CD4-positive, alpha-beta T cell treated with Interferon gamma for 1 hour (primary cell): ENCODE data around the gene ING2.
"Not testable (repeated sequence)": the region's sequence is repeated elsewhere in the genome, so short reads cannot be mapped to it uniquely, and the experiment has no call there.

Experiments used
- DNase-seq: peaks from one replicate; pipeline ENCODE4 v3.0.0-alpha.2; 2020

The ING2 gene

GRCh38 chr4:183550345-183551093, 45.7 kb downstream of the ING2 start:
- no peak for DNase-seq

GRCh38 chr4:183552274-183553146, 47.7 kb downstream of the ING2 start:
- DNase-seq, result no peak

GRCh38 chr4:183553147-183553478, 48.3 kb downstream of the ING2 start:
- DNase-seq, result not testable (repeated sequence)

GRCh38 chr4:183553601-183554345, 48.9 kb downstream of the ING2 start:
- DNase-seq, result no peak

GRCh38 chr4:183554346-183554686, 49.5 kb downstream of the ING2 start:
- no peak for DNase-seq

GRCh38 chr4:183554878-183555585, 50.2 kb downstream of the ING2 start:
- DNase-seq, result no peak

GRCh38 chr4:183556947-183557346, 52.1 kb downstream of the ING2 start:
- no peak for DNase-seq

- no peak for DNase-seq
These were observed 52.8 kb downstream of the ING2 start for GRCh38 chr4:183557611-183558010.

GRCh38 chr4:183558873-183559272, 54.0 kb downstream of the ING2 start:
- DNase-seq, result no peak

- no peak for DNase-seq
These were observed 57.0 kb downstream of the ING2 start for GRCh38 chr4:183561905-183562304.
